Measurements from ENCODE around the gene CIAO2A. TPM values are rescaled to one million over a fixed set of nuclear protein-coding genes. Genes with fewer than 3 reads are reported as not detected.

CIAO2A gene
- total RNA-seq, 1 experiment from 2014 or later, result 74.4 TPM

- no peaks in the 10 kb centered on the region for H3K4me1 Mint-ChIP-seq
- H3K9me3 Mint-ChIP-seq, result no peaks in the 10 kb centered on the region
These were observed 32.3 kb upstream of the CIAO2A start for GRCh38 chr15:64125978-64126377.

More at GRCh38 chr15:64125978-64126377, 32.3 kb upstream of the CIAO2A start:
- no peak for TF ChIP-seq CTCF (conservative IDR thresholded peaks at IDR 0.05)
- Mint-ChIP-seq H3K4me3 (no peak overlapping the region), H3K36me3 (ENCODE audit: insufficient read depth in 1 of 3, low read depth in 3 of 3) (peaks cover 9 to 62% (median 49%) of the 10 kb centered on the region in 3 experiments; a peak in 6 of 7 replicates), H3K27me3 (ENCODE audit: low read depth) (no peaks in the 10 kb centered on the region), H3K27ac (no peak overlapping the region)
- Histone ChIP-seq H4K5ac (ENCODE audit: insufficient read length, low read depth, low read length) (no peak overlapping the region), H2AK5ac (ENCODE audit: insufficient read length, low read length) (no peak overlapping the region), H3K79me2 (ENCODE audit: insufficient read depth, low read length) (no peaks in the 10 kb centered on the region), H2BK12ac (ENCODE audit: insufficient read length, low read depth, low read length) (no peak overlapping the region), H2AFZ (ENCODE audit: low read length) (no peak overlapping the region), H2BK5ac (ENCODE audit: insufficient read length, low read length) (no peak overlapping the region), H3K56ac (ENCODE audit: insufficient read length, low read depth, low read length) (no peak overlapping the region), H3K4me2 (ENCODE audit: insufficient read depth, insufficient read length, low read length) (no peak overlapping the region), H3K23me2 (ENCODE audit: insufficient read length, low read depth, low read length, poor library complexity, severe bottlenecking) (no peaks in the 10 kb centered on the region), H3K4me1 (ENCODE audit: insufficient read depth, low read length) (no peaks in the 10 kb centered on the region), H3K27ac (ENCODE audit: insufficient read length, low read depth, low read length) (no peak overlapping the region), H3K79me1 (ENCODE audit: insufficient read depth, low read depth, low read length, poor library complexity, severe bottlenecking) (no peaks in the 10 kb centered on the region), H3K27me3 (ENCODE audit: insufficient read depth, low read length) (no peaks in the 10 kb centered on the region), H2BK20ac (ENCODE audit: low read depth, low read length, poor library complexity, severe bottlenecking) (no peak overlapping the region), H3K23ac (ENCODE audit: insufficient read length, low read depth, low read length) (no peak overlapping the region), H3K9ac (ENCODE audit: extremely low read depth, insufficient read length, low read length) (no peak overlapping the region), H4K8ac (replicated peaks; ENCODE audit: insufficient read length, low read depth, low read length) (no peak overlapping the region), H3K18ac (ENCODE audit: insufficient read length, low read depth, low read length) (no peak overlapping the region), H4K91ac (ENCODE audit: insufficient read length, low read depth, low read length) (no peak overlapping the region), H3K9me3 (ENCODE audit: control insufficient read depth, low read depth, low read length) (no peaks in the 10 kb centered on the region), H3K4ac (ENCODE audit: low read depth, low read length) (no peak overlapping the region), H3T11ph (ENCODE audit: low read length) (no peak overlapping the region), H2BK15ac (ENCODE audit: low read depth, low read length) (no peak overlapping the region), H4K20me1 (ENCODE audit: control insufficient read depth, insufficient read depth, insufficient read length) (no peaks in the 10 kb centered on the region), H3K14ac (ENCODE audit: insufficient read depth, low read length) (no peak overlapping the region), H2BK120ac (ENCODE audit: low read depth, low read length, poor library complexity, severe bottlenecking) (no peak overlapping the region)
- DNase-seq, result no peak
- WGBS (ENCODE audit: extremely low coverage, insufficient read length, low lambda C conversion rate), result no CpG with 5 or more reads among the region's 3 CpGs

Data from H9 (cell line).